NCI-H1436 treated with DMSO at 0.1 percent for 48 hours (cell line): ENCODE results near the gene TYK2.
"Not testable (repeated sequence)": the region's sequence is repeated elsewhere in the genome, so short reads cannot be mapped to it uniquely, and the experiment has no call there.

Experiments used
- DNase-seq: peaks from one replicate; lab custom pipeline; 2025; lab: John Stamatoyannopoulos, UW

TYK2 gene

DNA sequence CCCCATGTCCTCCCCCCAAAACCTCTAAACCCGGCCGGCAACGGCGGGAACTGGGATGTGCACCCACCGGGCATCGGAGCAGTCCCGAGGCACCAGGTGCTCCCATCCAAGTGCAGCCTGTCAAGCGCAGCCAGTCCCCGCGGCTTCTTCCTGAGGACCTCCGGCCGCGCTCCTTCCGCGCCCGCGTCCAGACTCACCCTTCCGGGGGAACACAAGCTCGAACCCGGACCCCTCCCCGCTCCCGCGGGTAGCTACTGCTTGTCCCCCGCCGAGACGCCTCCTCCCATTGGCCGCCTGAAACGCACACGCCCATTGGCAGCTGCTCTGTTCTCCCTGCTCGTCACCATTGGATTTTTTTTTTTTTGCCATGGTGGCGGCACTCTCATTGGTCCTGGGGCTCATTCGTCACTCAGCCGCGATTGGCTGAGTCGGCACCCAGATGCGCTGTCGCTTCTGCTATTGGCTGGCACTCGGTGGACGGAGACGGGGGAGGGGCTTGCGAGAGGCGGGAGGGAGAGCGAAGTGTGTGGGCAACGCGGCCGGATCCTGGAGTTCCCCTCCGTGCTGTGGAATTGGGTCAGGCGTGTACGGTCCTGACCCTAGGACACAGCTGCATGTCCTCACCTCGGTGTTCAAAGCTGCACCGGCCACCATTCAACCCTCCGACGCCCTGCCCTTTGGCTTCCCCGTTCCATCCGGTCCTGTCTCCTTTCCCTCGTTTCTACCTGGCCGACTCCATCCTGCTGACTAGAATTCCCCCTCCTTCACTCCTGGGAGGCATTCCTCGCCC lies at the start of gene TYK2:
Gene TYK2 (minus strand): TSS at position 260 of the 790 bp plus-strand sequence. CDS start 2,166 bp downstream, outside the sequence.
- peak; percentile 96 for DNase-seq

DNA sequence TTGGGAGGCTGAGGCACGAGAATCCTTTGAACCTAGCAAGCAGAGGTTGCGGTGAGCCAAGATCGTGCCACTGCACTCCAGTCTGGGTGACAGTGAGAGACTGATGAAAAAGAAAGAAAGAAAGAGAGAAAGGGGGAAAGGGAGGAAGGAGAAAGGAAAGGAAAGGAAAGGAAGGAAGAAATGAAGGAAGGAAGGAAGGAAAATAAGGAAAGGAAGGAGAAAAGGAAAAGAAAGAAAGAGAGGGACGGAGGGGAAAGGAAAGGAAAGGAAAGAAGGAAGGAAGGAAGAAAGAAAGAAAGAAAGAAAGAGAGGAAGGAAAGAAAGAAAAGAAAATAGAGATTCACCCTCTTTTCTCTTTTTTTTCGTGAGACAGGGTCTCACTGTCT lies 48.6 kb upstream of the TYK2 start:
- no peak for DNase-seq

DNA sequence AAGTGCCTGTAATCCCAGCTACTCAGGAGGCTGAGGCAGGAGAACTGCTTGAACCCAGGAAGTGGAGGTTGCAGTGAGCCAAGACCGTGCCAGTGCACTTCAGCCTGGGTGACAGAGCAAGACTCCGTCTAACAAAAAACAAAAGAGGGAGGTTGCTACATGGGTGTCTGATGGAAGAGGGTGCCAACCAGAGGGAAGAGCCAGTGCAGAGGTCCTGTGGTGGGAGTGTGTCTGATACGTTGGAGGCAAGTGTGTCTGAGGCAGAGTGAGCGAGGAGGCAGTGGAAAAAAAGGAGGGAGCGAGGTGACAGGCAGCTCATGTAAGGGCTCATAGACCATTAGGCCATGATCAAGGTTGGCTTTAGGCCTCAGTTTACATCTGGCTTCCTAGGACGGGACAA lies 46.8 kb upstream of the TYK2 start:
- DNase-seq = no peak

DNA sequence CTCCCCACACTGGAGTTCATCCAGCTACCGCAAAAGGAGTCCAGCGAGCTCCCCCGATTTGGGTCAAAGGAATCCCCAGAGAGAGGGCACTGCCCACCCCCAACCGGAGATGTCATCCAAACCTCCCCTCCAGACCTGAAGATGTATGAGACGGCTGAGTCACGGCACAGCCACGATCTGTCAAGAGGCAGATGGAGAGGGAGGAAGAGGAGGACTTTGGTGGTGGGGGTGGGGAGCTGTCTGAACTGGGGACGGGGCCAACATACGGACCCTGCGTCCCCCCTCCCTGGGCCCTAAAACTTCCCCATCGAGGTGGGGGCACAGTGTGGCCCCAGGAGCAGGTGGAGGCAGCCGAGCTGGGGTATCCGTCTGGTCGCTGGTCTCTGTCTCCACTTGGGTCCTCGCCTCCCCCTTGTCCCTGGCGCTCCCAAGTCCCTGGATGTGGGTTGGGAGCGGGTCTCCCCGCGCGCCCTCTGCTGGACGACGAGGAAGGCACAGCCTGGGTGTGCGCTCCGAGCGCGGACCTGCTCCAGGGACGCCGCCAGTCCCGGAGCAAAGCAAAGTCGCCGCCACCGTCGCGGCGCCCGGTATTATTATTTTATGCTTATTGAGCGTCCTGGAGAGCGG lies 43.8 kb upstream of the TYK2 start:
- no peak for DNase-seq

DNA sequence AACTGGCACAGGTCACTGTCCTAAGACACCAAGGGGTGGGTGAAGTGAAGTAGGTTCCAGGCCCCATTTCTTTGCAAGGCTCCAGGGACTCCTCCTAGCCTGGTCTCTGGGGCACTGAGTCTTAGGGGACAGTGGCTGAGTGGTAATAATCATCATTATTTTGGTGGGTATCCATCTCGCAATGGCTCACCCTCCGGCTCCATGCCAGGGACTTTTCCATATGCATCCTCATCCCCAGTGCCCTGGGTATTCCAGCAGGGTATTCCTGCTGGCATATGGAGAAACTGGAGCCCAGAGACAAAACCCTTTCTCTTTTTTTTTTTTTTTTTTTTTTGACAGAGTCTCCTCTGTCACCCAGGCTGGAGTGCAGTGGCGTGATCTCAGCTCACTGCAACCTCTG lies 42.5 kb upstream of the TYK2 start:
- DNase-seq = no peak

DNA sequence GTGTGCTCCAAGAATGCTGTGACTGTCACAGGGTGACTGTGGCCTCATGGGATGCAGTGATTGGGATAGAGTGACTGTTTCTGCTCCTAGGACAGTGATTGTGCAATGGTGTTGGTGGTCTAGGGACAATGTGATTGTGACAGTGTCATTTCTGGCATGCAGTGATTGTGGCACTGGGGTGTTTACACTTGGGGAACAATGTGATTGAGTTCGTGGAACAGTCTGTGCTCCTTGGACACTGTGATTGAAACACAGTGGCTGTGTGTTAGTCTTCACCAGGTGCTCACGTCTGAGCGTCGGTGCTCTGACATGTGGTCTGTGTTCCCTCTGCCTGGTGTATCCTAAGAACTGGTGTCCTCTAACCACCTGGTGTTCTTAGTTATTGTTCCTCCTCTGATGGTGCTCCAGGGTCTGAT lies 41.7 kb upstream of the TYK2 start:
- DNase-seq = no peak

DNA sequence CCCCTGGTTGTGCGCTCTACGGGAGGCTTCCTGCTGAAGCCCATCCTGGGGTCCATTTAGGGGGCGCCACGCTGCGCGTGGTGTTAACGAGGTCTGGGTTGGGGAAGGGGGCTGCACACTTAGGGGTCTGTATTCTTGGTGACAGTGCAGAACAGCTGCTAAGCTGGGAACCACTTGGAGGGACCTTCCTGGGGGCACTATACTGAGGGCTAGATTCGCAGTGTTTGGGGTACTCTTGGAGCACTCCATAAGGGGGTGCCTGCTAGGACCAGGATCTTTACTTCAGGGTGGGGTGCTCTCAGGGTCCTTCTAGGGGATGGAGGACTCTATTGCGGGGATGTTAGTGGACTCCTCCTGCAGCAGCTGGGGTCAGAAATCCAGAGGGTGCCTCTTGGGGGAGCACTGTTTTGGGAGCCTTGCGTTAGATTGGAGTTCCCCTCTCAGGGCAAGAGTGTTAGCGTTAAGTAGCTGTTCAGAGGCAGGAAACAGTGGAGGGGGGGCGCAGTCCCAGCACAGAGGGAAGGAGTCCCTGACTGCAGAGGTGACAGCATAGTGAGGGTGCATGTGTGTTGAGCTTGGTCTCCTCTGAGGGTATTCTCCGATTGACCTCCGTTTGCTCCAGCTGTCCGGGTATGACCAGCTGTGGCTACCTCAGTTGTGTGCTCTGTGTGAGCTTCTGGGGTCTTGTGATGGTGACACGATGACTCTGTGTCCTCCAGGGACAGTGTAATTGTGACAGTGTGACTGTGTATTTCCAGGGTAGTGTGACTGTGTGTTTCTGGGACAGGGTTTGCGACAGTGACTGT lies 41.1 kb upstream of the TYK2 start:
- no peak for DNase-seq

DNA sequence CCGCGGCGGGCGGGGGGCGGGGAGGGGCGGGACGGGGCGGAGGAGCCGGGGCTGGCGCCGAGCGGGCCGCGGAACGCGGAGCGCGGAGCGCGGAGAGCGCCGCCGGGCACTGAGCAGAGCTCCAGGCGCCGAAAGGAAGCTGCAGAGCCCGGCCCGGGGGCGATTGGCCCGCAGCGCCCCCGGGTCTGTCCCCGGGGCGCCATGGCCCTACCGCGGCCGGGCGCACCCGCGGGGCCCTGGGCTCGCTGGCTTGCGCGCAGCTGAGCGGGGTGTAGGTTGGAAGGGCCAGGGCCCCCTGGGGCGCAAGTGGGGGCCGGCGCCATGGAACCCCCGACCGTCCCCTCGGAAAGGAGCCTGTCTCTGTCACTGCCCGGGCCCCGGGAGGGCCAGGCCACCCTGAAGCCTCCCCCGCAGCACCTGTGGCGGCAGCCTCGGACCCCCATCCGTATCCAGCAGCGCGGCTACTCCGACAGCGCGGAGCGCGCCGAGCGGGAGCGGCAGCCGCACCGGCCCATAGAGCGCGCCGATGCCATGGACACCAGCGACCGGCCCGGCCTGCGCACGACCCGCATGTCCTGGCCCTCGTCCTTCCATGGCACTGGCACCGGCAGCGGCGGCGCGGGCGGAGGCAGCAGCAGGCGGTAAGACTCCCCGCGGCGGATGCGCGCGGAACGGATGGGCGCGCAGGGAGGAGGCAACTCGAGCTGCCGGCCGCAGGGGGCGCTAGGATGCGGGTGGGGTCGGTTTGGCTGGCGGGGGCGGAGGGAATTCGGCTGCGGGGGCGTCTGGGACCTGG lies 40.3 kb upstream of the TYK2 start, which contains the start of gene PDE4A:
Gene PDE4A (plus strand): TSS at position 95 of the 796 bp plus-strand sequence. CDS start 227 bp downstream, at position 322.
- DNase-seq = no peak

DNA sequence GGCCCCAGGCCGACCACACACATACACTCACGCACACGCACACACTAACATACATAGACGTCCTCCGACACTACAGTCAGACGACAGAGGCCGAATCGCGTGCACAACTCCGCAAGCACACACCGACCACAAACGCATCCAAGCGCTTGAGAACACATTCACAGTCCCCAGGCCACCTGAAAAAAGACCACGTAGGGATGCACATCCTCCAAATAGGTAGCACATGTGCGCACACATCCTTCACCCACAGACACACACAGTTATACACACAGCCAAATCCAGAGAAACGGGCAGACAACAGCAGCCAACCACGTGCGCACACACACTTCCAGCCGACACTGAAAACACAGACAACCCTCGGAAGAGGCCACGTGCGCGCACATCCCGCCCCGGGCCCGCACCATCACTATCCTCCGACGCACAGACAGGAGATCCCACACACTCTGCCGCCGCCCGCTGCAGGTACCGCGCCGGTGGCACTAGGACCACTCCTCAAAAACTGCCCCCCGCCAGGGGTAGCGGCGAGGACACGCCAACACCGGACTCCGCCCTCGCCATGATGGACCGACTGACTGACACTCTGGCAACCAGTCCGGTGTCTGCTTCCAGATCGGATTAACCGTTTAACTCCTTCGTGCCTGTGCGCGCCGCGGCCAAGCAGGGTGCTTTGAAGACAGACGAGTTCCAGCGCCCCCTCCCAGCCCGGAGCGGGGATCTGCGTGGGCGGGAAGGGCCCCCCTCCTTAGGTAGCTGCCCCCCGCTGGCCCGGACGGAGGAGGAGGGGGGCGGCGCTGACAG lies 39.5 kb upstream of the TYK2 start:
- DNase-seq = no peak

DNA sequence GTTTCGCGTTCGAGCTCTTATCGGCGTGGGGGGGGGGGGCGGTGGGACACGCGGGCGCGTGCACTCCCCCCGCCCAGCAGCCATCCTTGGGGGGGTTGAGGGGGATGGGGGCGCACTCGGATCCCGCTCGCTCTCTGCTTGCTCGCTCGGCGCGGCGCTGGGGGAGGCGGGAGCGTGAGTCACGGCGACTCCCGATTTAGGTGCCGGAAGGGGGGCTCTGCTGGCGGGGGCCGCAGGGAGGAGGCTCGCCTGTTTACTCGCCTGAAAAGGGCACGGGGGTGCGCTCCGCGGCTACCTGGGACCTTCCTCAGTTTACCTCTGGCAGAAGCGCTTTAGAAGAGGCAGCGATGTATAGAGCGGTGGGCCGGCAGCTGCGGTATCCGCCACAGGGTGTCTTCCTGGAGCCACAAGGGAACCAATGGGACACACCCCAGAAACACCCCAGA lies 38.9 kb upstream of the TYK2 start:
- DNase-seq = no peak

DNA sequence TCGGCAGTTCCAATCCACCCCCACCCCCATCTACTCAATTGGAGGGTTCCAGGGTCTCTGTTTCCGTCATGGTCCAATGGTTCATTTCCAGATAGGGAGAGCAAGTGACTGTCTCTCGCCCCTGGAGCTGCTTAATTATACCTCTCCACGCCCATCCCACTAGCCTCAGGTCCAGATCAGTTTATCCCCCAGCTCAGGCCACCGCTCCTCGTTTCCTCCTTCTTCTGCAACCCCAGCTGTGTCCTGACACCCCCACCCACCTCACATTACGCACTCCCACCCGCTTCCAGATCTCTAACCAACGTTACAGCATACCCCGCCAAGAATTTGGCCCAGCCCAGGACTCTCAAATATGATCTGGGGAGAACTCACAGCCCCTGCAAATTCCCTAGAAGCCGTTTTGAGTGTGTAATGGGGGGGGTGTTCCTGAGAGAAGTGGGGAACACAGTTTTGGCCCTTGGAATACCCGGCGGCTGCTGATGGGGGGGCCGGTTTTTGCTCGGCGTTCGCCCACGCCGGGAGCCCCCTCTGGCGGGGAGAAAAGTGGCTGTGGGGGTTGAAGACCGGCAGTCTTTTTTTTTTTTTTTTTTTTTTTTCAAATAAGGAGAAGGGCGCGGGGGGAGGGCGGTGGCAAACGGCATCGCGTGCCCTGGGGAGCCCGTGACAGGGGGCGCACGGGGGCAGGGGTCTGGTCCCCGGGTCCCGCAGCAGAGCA lies 38.3 kb upstream of the TYK2 start:
- DNase-seq = no peak

DNA sequence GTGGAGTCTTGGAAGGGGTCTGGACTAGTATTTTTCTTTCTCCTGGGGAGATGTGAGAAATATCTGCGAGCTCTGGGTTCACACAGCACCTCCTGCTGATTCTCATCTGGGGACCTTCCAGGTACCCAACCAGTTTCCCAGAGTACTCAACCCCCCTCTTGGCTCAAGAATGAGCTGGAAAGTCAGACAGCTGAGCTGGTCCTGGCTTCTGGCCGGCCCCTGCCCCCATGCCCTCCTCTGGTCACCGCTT lies 37.8 kb upstream of the TYK2 start:
- DNase-seq = no peak

DNA sequence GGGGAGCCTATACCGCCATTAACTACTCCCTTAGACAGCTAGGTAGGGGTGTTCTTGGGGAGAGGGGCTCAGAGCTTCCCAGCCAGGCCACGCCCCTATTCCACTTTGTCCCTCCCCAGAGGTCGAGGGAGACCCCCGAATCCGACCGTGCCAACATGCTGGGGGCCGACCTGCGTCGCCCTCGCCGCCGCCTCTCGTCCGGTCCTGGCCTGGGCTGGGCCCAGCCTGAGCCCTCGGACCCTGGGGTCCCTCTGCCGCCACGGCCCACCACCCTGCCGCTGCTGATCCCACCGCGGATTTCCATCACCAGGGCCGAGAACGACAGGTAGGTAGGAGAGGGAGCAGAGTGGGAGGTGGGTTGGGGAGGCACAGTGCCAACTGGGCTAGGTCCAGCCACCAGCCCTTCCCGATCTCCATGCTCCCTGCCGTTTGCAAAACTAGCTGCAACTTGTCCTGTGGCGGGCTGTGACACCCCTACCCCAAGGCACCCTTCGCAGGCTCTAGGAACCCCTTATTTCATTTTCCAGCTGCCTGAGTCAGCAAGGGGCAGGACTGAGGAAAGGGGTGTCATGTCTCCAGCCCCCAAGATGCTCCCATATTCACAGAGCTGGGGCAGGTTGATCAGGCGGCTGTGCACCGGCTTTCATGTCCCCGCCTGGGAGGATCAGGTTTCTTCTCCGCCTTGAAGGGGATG lies 37.3 kb upstream of the TYK2 start:
- no peak for DNase-seq

DNA sequence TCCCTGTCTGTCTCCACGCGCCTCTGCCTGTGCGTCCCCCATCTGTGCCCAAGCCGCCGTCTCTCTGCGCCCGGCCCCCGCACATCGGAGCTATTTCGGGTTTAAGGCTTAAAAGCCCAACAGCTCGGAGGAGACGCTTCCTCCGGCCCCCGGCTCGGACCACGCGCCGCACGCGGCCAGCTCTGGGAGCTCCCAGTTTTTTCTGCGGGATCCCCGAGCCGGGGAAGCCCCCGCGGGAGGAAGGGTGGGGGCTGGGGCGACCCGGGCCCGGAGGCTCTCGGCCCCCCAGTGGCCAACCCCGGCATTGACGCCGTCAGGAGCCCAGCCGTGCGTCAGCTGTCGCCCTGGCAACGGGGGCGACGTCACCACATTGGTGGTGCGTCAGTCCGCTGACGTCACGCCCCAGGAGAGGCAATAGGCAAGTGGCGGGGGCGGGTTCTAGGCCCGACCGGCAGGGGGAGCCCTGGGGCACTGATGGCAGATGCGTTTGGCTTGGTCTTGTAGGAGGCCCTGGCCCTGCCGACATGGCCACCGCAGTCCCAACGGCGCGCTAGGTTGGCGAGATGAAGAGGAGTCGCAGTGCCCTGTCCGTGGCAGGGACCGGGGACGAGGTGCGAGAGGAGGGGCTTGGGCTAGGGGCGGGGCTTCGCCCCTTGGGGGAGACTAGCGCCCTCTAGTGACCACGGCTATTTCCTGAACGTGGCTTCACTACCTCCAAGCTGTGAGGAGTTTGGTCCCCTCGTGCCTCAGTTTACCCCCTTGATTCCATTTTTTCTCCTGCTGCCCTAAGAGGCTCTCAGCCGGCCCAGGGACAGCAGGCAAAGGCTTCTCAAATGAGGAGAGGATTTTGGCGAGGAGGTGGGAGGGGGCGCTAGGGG lies 36.2 kb upstream of the TYK2 start:
- peak; percentile 73 for DNase-seq

DNA sequence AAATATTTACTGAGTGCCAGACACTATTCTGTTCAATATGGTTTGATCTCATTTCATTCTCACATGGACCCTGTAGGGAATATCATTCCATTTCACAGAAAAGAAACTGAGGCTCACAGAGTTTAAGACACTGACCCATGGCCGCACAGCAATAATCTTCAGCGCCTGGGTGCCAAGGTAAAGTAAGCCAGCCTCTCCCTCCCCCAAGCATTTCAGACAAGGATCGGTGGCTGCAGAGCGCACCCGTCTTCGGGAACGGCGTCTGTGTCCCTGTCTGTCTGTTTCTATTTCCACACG lies 35.7 kb upstream of the TYK2 start:
- no peak for DNase-seq

DNA sequence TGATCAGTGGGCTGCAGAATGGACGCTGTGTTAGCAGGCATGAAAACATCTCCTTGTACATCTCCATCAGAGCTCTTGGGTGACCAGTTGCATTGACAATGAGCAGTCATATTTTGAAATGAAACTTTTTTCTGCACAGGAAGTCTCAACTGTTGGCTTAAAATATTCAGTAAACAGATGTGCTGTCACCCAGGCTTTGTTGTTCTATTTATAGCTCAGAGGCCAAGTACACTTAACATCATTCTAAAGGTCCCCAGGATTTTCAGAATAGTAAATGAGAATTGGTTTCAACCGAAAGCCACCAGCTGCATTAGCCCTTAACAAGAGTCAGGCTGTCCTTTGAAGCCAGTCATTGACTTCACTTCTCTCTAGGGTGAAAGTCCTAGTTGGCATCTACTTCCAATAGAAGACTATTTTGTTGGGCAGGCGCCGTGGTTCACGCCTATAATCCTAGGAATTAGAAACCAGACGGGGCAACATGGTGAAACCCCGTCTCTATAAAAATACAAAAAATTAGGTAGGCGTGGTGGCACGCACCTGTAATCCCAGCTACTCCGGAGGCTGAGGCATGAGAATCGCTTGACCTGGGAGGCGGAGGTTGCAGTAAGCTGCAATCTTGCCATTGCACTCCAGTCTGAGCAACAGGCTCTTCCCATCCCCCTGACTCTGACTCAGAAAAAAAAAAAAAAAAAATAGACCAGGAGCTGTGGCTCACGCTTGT lies 32.0 kb upstream of the TYK2 start:
- DNase-seq = no peak

DNA sequence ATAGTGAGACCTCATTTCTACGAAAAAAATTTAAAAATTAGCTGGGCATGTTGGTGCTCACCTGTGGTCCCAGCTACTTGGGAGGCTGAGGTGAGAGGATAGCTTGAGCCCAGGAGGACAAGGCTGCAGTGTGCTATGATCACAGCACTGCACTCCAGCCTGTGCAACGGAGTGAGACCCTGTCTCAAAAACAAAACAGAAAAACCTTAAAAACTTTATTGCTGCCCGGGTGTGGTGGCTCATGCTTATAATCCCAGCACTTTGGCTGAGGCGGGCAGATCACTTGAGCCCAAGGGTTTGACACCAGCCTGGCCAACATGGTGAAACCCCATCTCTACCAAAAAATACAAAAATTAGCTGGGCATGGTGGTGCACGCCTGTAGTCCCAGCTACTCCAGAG lies 30.9 kb upstream of the TYK2 start:
- not testable (repeated sequence) for DNase-seq

DNA sequence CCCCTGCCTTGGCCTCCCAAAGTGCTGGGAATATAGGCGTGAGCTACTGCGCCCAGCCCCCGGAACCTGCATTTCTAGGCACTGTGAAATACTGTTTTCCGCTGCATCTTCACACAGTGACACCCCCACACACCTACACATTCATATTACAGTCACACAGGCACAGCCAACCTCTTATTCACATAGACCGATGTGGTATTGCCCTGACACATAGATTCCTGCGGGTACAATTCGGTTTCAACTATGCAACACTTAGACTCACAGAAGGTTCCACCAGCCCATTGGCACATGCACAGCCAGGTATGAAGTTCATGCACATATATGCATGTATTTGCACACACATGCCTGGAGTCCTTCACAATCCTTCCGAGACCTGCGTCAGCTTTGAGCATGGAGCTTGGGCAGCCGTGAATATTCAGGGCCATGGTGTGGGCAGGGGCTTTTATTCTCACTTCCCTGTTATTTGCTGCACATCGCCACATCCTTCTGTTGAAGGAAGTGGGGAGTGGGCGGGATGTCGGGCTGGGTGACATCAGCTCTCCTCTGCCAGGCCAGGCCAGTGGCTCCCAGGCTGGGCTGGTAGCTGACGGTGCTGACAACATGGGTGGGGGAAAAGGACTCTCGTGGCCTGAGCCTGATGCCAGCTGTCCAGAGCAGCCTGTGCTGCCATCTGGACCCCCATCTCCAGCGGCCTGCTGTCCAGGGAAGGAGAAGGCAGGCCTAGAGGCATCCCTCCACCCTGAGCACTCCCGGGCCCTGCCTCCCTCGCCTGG lies 28.3 kb upstream of the TYK2 start:
- no peak for DNase-seq
